ENCODE results near the gene APEH. TPM values are rescaled to one million over a fixed set of nuclear protein-coding genes. Genes with fewer than 3 reads are reported as not detected.

The APEH gene
- total and polyA plus RNA-seq, 12 donors = 18.2 to 140 (median 108) TPM

DNA sequence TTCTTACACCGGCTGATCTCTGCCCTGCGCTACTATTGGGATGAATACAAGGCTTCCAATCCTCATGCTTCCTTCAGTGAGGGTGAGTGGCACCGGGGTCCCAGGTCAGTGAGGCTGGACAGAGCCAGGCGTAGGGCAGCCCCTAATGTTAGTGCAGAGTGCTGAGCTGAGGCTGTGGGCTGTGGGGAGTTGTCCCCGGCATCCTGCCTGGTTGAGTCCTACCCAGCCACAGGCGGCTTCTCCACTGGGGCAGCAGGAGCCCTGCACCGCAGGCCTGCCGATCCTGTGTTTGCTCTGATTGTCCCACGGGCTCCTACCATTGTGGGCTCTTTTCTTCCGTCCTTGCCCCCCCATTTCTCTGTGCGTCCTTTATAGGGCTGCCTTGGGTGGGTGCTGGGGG is 28.5 kb downstream of the APEH start:
- peaks cover 0 to 97% (median 31%) of the 10 kb centered on the region in 9 donors for H3K36me3 ChIP-seq
- no peak for DNase-seq
- TF ChIP-seq, protein P1, sequence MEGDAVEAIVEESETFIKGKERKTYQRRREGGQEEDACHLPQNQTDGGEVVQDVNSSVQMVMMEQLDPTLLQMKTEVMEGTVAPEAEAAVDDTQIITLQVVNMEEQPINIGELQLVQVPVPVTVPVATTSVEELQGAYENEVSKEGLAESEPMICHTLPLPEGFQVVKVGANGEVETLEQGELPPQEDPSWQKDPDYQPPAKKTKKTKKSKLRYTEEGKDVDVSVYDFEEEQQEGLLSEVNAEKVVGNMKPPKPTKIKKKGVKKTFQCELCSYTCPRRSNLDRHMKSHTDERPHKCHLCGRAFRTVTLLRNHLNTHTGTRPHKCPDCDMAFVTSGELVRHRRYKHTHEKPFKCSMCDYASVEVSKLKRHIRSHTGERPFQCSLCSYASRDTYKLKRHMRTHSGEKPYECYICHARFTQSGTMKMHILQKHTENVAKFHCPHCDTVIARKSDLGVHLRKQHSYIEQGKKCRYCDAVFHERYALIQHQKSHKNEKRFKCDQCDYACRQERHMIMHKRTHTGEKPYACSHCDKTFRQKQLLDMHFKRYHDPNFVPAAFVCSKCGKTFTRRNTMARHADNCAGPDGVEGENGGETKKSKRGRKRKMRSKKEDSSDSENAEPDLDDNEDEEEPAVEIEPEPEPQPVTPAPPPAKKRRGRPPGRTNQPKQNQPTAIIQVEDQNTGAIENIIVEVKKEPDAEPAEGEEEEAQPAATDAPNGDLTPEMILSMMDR (IDR thresholded peaks at IDR 0.05) = no peak
- H3K9me3 ChIP-seq = no peaks in the 10 kb centered on the region
- H3K4me1 ChIP-seq = peaks cover 0 to 26% (median 0%) of the 10 kb centered on the region in 9 donors
- H3K4me3 ChIP-seq = no peak overlapping the region
- no peaks in the 10 kb centered on the region for H3K27me3 ChIP-seq
- ATAC-seq = no peak
- intact Hi-C loops (cut with DNase I) = loop anchor here in 8 of 10 donors (2.0 to 10.0 kb wide), 7 partner anchors 134 to 212 kb away; partner anchors contain the start of gene MST1R (in 3 of the 8)
- H3K27ac ChIP-seq = no peak overlapping the region
- WGBS, 2 donors = 94% methylated on average over 11 of the region's 11 CpGs

DNA sequence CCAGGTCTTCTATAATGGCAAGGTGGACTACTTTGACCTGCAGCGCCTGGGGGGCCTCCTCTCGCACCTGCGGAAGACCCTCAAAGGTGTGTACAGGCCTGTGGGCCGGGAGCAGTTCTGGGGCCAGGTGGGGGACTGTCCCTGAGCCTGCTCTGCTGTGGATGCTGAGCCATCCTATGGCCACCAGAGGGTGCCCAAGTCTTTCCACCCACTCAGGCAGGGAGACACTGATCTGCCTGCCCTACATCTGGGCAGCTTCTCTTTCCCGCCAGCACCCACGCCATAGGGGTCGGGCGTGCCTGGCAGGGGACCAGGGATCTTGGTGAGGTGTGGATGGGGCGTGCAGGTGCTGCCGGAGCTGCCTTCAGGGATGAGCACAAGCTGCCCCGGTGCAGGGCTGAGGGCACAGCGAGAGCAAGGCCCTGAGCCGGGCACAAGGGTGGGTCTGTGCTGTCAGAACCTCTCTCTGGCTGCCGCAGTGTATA is 29.3 kb downstream of the APEH start:
- no peaks in the 10 kb centered on the region for H3K27me3 ChIP-seq
- TF ChIP-seq, protein P1 (IDR thresholded peaks at IDR 0.05) = peak; percentile 47 to 85 (median 80)
- no peaks in the 10 kb centered on the region for H3K9me3 ChIP-seq
- H3K27ac ChIP-seq = no peak overlapping the region
- no peak overlapping the region for H3K4me3 ChIP-seq
- peaks cover 0 to 23% (median 0%) of the 10 kb centered on the region in 9 donors for H3K4me1 ChIP-seq
- DNase-seq (peak; percentile 44), ATAC-seq (peak; percentile 61 to 76 (median 67))
- H3K36me3 ChIP-seq = peaks cover 0 to 95% (median 31%) of the 10 kb centered on the region in 9 donors
- WGBS, 2 donors = 56 to 61% methylated on average over 14 of the region's 14 CpGs
- intact Hi-C loops (cut with DNase I) = loop anchor here in 8 of 10 donors (2.0 to 10.0 kb wide), 7 partner anchors 133 to 211 kb away; partner anchors contain the start of gene MST1R (in 3 of the 8)

DNA sequence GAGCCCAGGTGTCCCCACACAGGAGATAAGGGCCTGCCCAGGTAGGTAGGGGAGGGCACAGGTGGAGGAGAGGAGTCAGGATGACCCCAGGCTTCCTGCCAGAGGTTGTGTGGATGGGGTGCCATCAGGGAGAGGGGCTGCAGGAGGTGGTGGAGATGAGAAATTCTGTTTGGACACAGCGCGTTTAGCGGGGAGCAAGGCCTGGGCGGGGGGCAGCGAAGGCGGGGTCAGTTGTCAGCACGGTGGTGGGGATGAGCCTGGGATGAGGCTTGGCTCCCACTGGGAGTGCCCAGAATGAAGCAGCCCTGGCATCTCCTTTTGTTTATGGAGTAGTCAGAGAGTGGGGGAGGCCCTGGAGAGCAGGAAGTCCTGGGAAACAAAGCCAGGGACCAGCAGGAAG is 29.8 kb downstream of the APEH start:
- TF ChIP-seq, protein P1 (IDR thresholded peaks at IDR 0.05) = no peak
- Histone ChIP-seq H3K4me3 (no peak overlapping the region), H3K36me3 (peaks cover 0 to 97% (median 31%) of the 10 kb centered on the region in 9 donors), H3K27me3 (no peaks in the 10 kb centered on the region), H3K4me1 (peaks cover 0 to 19% (median 0%) of the 10 kb centered on the region in 9 donors), H3K27ac (no peak overlapping the region), H3K9me3 (no peaks in the 10 kb centered on the region)
- WGBS, 2 donors = 86 to 96% methylated on average over 7 of the region's 7 CpGs
- no peak for DNase-seq
- ATAC-seq = no peak
- intact Hi-C loops (cut with DNase I) = loop anchor here in 8 of 10 donors (2.0 to 10.0 kb wide), 7 partner anchors 133 to 211 kb away; partner anchors contain the start of gene MST1R (in 3 of the 8)

DNA sequence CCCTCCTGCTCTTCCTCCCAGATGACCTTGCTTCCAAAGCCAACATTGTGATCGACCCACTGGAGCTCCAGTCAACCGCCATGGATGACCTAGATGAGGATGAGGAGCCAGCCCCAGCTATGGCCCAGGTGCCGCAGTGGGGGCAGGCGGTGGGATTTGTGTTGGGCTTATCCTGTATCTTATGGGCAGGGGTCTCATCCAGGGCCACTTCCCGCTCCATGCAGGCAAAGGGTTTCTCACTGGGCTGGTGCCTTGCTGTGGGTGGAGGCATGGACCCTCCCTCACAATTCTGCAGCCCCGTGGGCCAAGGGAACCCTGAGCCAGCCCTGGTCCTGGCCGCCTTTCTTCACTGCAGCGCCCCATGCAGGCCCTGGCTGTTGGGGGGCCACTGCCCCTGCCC is 30.5 kb downstream of the APEH start:
- H3K36me3 ChIP-seq = peaks cover 0 to 91% (median 31%) of the 10 kb centered on the region in 9 donors
- ATAC-seq (no peak), DNase-seq (no peak)
- H3K4me1 ChIP-seq = peaks cover 0 to 12% (median 0%) of the 10 kb centered on the region in 9 donors
- no peak overlapping the region for H3K27ac ChIP-seq
- TF ChIP-seq, protein P1 (IDR thresholded peaks at IDR 0.05) = no peak
- H3K27me3 ChIP-seq = no peaks in the 10 kb centered on the region
- no peaks in the 10 kb centered on the region for H3K9me3 ChIP-seq
- intact Hi-C loops (cut with DNase I) = loop anchor here in 7 of 10 donors (5.0 to 10.0 kb wide), 6 partner anchors 133 to 210 kb away; partner anchors contain the start of gene MST1R (in 3 of the 7)
- no peak overlapping the region for H3K4me3 ChIP-seq
- WGBS, 2 donors = 96 to 99% methylated on average over 8 of the region's 8 CpGs
